Pancreas (tissue), 10 donors: ENCODE data around the gene FARS2. TPM values are rescaled to one million over a fixed set of nuclear protein-coding genes. Genes with fewer than 3 reads are reported as not detected.

ENCODE experiments used
- ATAC-seq, 4 donors: fragments of 200-7000 bp; cut with Tn5 transposase; one replicate each; pipeline versions ENCODE4 v1.8.0 to v1.9.1; 2020; ENCODE audit warnings: mild to moderate bottlenecking in 4 of 4, moderate library complexity in 4 of 4
- DNase-seq, 6 donors: peaks; one replicate each; pipeline ENCODE4 v3.0.0-alpha.2; 2020
- FAIRE-seq: peaks from 2 replicates; lab custom pipeline; 2012; peaks lifted over from hg19 to GRCh38; lab: Jason Lieb, UNC
- H3K27ac ChIP-seq, 4 donors: fragments of 200-600 bp; sonication (generic); 1 replicate in 3 of 4; 2 replicates in 1 of 4; pipeline versions ENCODE4 v1.5.0 to v1.8.0; 2020
- H3K27me3 ChIP-seq, 4 donors: fragments of 200-600 bp; one replicate each; pipeline ENCODE4 v1.8.0; 2021
- H3K36me3 ChIP-seq, 3 donors: fragments of 200-600 bp; sonication (generic) in 1 of 3; one replicate each; pipeline versions ENCODE4 v1.5.0 to v1.8.0; 2020 to 2021
- H3K4me1 ChIP-seq, 3 donors: fragments of 200-600 bp; one replicate each; pipeline ENCODE4 v1.8.0; 2021
- H3K4me3 ChIP-seq, 4 donors: fragments of 200-600 bp; sonication (generic) in 2 of 4; one replicate each; pipeline versions ENCODE4 v1.5.0 to v1.8.0; 2020 to 2021
- H3K9me3 ChIP-seq, 4 donors: fragments of 200-600 bp; one replicate each; pipeline ENCODE4 v1.8.0; 2021
- WGBS, 2 donors: extraction: QIAGEN DNeasy Blood & Tissue Kit; methylation state at CpG; one replicate each; pipeline ENCODE4 v1.1.7; 2013; 5-methylcytosine and 5-hydroxymethylcytosine counted together
- intact Hi-C, 3 donors: fragments of 100-400 bp; cut with DNase I; formaldehyde crosslinking; loops; one replicate each; pipeline versions ENCODE4 v1.11.1 to v1.14.2; 2022
- polyA plus RNA-seq, 2 donors: library from polyadenylated mRNA; stranded (reverse); fragments of 200-250 nt; gene quantifications; one replicate each; pipeline ENCODE4 v1.2.3, GENCODE V29; 2013
- total RNA-seq, 6 donors: library from RNA; stranded (reverse); fragmentation: NEBNext Ultra II Directional in 4 of 6; extraction: Animal tissue kit (Norgen Biotek cat#: 25700) in 4 of 6; gene quantifications; one replicate each; pipeline versions ENCODE4 v1.2.1 to v1.2.4, GENCODE V29; 2021 to 2023
- TF ChIP-seq, protein P1 (sequence below), 4 donors: fragments of 200-600 bp; sonication (generic) in 3 of 4; IDR thresholded peaks; one replicate each; pipeline versions ENCODE4 v1.5.0 to v1.8.0; 2021; ENCODE audit warnings: antibody characterized with exemption in 4 of 4
- donor health status: healthy with polysubstance abuse.
- donor health status: DM: no; HTN: no; CAD: no; lungs with moderate emphysema.
- donor health status: DM: no; HTN: no; CAD: no.
- donor health status: control.
- donor health status: control.
- donor health status: Bipolar disorder and iron deficiency.
- donor health status: DM: yes; HTN: yes; CAD: no.
- donor health status: DM: no; HTN: no; CAD: no.
- donor health status: DM: no; HTN: no; CAD: no.
- donor health status: DM: yes; HTN: yes; CAD: no.

FARS2 gene
- total and polyA plus RNA-seq, 8 donors, result 4.1 to 10.3 (median 7.5) TPM

DNA sequence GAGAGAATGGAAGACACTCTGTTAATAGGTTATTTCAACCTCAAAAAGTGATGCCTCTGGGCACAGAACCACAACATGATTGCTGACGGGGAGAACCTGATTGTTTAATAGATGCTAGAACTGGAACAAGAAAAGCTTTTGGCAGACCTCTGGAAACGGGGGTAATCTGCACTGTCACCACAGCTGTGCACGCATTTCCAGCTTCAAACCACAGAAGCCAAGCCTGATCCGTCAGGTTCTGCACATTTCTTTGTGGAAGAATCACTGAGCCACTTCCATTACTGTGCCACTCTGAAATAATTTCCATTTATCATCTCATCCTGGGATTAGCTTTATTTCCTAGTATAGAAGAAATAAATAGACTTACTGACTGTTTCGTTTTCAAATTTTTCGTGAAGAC lies 309.3 kb downstream of the FARS2 start:
- WGBS, 2 donors, result 77 to 87% methylated on average over 6 of the region's 6 CpGs
- H3K4me3 ChIP-seq, result no peak overlapping the region
- FAIRE-seq (no peak), DNase-seq (no peak), ATAC-seq (no peak)
- TF ChIP-seq, protein P1, sequence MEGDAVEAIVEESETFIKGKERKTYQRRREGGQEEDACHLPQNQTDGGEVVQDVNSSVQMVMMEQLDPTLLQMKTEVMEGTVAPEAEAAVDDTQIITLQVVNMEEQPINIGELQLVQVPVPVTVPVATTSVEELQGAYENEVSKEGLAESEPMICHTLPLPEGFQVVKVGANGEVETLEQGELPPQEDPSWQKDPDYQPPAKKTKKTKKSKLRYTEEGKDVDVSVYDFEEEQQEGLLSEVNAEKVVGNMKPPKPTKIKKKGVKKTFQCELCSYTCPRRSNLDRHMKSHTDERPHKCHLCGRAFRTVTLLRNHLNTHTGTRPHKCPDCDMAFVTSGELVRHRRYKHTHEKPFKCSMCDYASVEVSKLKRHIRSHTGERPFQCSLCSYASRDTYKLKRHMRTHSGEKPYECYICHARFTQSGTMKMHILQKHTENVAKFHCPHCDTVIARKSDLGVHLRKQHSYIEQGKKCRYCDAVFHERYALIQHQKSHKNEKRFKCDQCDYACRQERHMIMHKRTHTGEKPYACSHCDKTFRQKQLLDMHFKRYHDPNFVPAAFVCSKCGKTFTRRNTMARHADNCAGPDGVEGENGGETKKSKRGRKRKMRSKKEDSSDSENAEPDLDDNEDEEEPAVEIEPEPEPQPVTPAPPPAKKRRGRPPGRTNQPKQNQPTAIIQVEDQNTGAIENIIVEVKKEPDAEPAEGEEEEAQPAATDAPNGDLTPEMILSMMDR (IDR thresholded peaks at IDR 0.05), result no peak
- H3K36me3 ChIP-seq, result no peaks in the 10 kb centered on the region
- intact Hi-C loops, result no loop called here
- H3K27ac ChIP-seq, result no peak overlapping the region
- no peaks in the 10 kb centered on the region for H3K27me3 ChIP-seq
- no peaks in the 10 kb centered on the region for H3K9me3 ChIP-seq
- no peaks in the 10 kb centered on the region for H3K4me1 ChIP-seq

GRCh38 chr6:5580736-5581581 lies 319.6 kb downstream of the FARS2 start:
- no peaks in the 10 kb centered on the region for H3K36me3 ChIP-seq
- intact Hi-C loops, result no loop called here
- FAIRE-seq (no peak), DNase-seq (no peak), ATAC-seq (no peak)
- no peaks in the 10 kb centered on the region for H3K27me3 ChIP-seq
- H3K9me3 ChIP-seq, result no peaks in the 10 kb centered on the region
- TF ChIP-seq, protein P1 (IDR thresholded peaks at IDR 0.05), result no peak
- WGBS, 2 donors, result 87 to 88% methylated on average over 12 of the region's 12 CpGs
- no peak overlapping the region for H3K27ac ChIP-seq
- no peak overlapping the region for H3K4me3 ChIP-seq
- no peaks in the 10 kb centered on the region for H3K4me1 ChIP-seq

GRCh38 chr6:5582762-5583161 lies 321.4 kb downstream of the FARS2 start:
- H3K4me1 ChIP-seq, result no peaks in the 10 kb centered on the region
- intact Hi-C loops, result no loop called here
- no peak for DNase-seq
- H3K9me3 ChIP-seq, result no peaks in the 10 kb centered on the region
- TF ChIP-seq, protein P1 (IDR thresholded peaks at IDR 0.05), result no peak
- H3K27ac ChIP-seq, result no peak overlapping the region
- H3K4me3 ChIP-seq, result no peak overlapping the region
- no peak for FAIRE-seq
- no peaks in the 10 kb centered on the region for H3K36me3 ChIP-seq
- ATAC-seq, result no peak
- no peaks in the 10 kb centered on the region for H3K27me3 ChIP-seq

GRCh38 chr6:5583528-5583927 lies 322.2 kb downstream of the FARS2 start:
- TF ChIP-seq, protein P1 (IDR thresholded peaks at IDR 0.05), result no peak
- H3K27ac ChIP-seq, result no peak overlapping the region
- DNase-seq (no peak), FAIRE-seq (no peak), ATAC-seq (no peak)
- H3K36me3 ChIP-seq, result no peaks in the 10 kb centered on the region
- no peaks in the 10 kb centered on the region for H3K9me3 ChIP-seq
- H3K27me3 ChIP-seq, result no peaks in the 10 kb centered on the region
- no peak overlapping the region for H3K4me3 ChIP-seq
- 45 to 71% methylated on average over 3 of the region's 3 CpGs for WGBS, 2 donors
- H3K4me1 ChIP-seq, result no peaks in the 10 kb centered on the region
- intact Hi-C loops, result no loop called here

DNA sequence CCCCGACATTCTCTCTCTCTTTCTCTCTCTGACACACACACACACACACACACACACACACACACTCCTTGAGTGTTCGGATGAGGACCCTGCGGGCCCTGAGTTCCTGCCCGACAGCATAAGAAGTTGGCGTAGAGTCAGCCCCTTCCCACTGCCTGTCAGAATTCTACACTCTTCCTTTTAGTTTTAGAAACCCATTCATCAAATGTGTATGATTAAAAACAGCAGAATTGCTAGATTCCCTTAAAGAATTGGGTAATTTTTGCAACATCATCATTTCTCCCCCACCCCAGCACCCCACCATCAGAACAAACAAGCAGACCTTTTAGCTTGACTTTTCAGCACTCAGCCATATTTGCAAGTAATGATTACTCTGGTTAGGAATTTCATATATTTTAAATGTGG lies 322.8 kb downstream of the FARS2 start:
- 64 to 89% methylated on average over 5 of the region's 5 CpGs for WGBS, 2 donors
- TF ChIP-seq, protein P1 (IDR thresholded peaks at IDR 0.05), result no peak
- DNase-seq (no peak), FAIRE-seq (no peak), ATAC-seq (no peak)
- Histone ChIP-seq H3K27ac (no peak overlapping the region), H3K9me3 (no peaks in the 10 kb centered on the region), H3K36me3 (no peaks in the 10 kb centered on the region), H3K4me3 (no peak overlapping the region), H3K4me1 (no peaks in the 10 kb centered on the region), H3K27me3 (no peaks in the 10 kb centered on the region)
- intact Hi-C loops, result no loop called here
